HepG2 (cell line): Measurements from ENCODE around the gene CPEB4. TPM values are rescaled to one million over a fixed set of nuclear protein-coding genes. Genes with fewer than 3 reads are reported as not detected.

Source experiments
- GATAD2A ChIP-seq: IDR thresholded peaks from 2 replicates; pipeline ENCODE4 v1.6.1; 2016
- KDM1A ChIP-seq: IDR thresholded peaks from 2 replicates; pipeline ENCODE4 v1.6.1; 2016; ENCODE audit warnings: missing compliant biosample characterization
- LCORL ChIP-seq, 2 experiments: fragments of 450-650 bp in 1 of 2; sonication (generic) in 1 of 2; formaldehyde crosslinking in 1 of 2; IDR thresholded peaks; 2 replicates each; pipeline versions ENCODE4 v1.5.0 to v1.6.1; 2017 to 2020; ENCODE audit warnings: antibody characterized with exemption in 1 of 2, missing genetic modification reagents in 1 of 2
- MAFG ChIP-seq: sonication (generic); formaldehyde crosslinking; IDR thresholded peaks from 2 replicates; pipeline ENCODE4 v1.5.1; 2020; ENCODE audit warnings: mild to moderate bottlenecking, missing genetic modification reagents
- MIXL1 ChIP-seq: IDR thresholded peaks from 2 replicates; pipeline ENCODE4 v1.6.1; 2016
- NFYC ChIP-seq: IDR thresholded peaks from 2 replicates; pipeline ENCODE4 v1.6.1; 2016; ENCODE audit warnings: missing genetic modification reagents, missing compliant biosample characterization
- SOX5 ChIP-seq: IDR thresholded peaks from 2 replicates; pipeline ENCODE4 v1.6.1; 2016; ENCODE audit warnings: borderline replicate concordance
- THAP9 ChIP-seq: sonication (generic); formaldehyde crosslinking; IDR thresholded peaks from 2 replicates; pipeline ENCODE4; 2020; ENCODE audit warnings: missing genetic modification reagents, mild to moderate bottlenecking, borderline replicate concordance
- TMF1 ChIP-seq: sonication (generic); formaldehyde crosslinking; IDR thresholded peaks from 2 replicates; pipeline ENCODE4 v1.8.1; 2022; ENCODE audit warnings: low read depth, missing genetic modification reagents
- UBTF ChIP-seq: sonication (generic); formaldehyde crosslinking; IDR thresholded peaks from 2 replicates; pipeline ENCODE4 v1.4.0; 2020; ENCODE audit warnings: mild to moderate bottlenecking, missing genetic modification reagents
- ZMAT5 ChIP-seq: sonication (generic); formaldehyde crosslinking; IDR thresholded peaks from 2 replicates; pipeline ENCODE4 v1.5.0; 2020; ENCODE audit warnings: mild to moderate bottlenecking, low read depth, missing genetic modification reagents, borderline replicate concordance
- ZNF552 ChIP-seq: sonication (generic); formaldehyde crosslinking; IDR thresholded peaks from 2 replicates; pipeline ENCODE4 v1.9.0; 2022; ENCODE audit warnings: missing genetic modification reagents, mild to moderate bottlenecking, borderline replicate concordance
- ZNF607 ChIP-seq: sonication (generic); formaldehyde crosslinking; IDR thresholded peaks from 2 replicates; pipeline ENCODE4 v1.5.1; 2020; ENCODE audit warnings: missing genetic modification reagents, mild to moderate bottlenecking, borderline replicate concordance
- ZNF850 ChIP-seq: sonication (generic); formaldehyde crosslinking; conservative IDR thresholded peaks from 2 replicates; pipeline ENCODE4 v1.9.0; 2021; ENCODE audit warnings: mild to moderate bottlenecking, missing genetic modification reagents
- ZUFSP ChIP-seq: sonication (generic); formaldehyde crosslinking; IDR thresholded peaks from 2 replicates; pipeline ENCODE4 v1.9.0; 2021; ENCODE audit warnings: missing genetic modification reagents, mild to moderate bottlenecking, borderline replicate concordance
- polyA plus RNA-seq, 8 experiments: library from polyadenylated mRNA; depleted of rRNA in 3 of 8; stranded (reverse) in 7 of 8; unstranded in 1 of 8; fragments of >200 nt; fragmentation: Illumina TruSeq in 4 of 8; extraction: Trizol in 4 of 8; gene quantifications; 2 replicates each; pipeline versions ENCODE4 v1.2.1 to v1.2.3, GENCODE V29; 2011 to 2016; ENCODE audit warnings: low read depth in 4 of 8, missing spikeins in 1 of 8, mixed read lengths in 1 of 8; ENCODE audit not compliant: insufficient read depth in 1 of 8
- total RNA-seq, 5 experiments: library from RNA; depleted of rRNA; stranded (reverse); fragments of >200 nt; fragmentation: Illumina TruSeq; extraction: Trizol; gene quantifications; 2 replicates each; pipeline ENCODE4 v1.2.3, GENCODE V29; 2016; ENCODE audit warnings: low read depth in 1 of 5
- TF ChIP-seq, protein P1 (sequence below): sonication (generic); formaldehyde crosslinking; IDR thresholded peaks from 2 replicates; pipeline ENCODE4 v1.4.0; 2020; ENCODE audit warnings: missing genetic modification reagents
- TF ChIP-seq, protein P2 (sequence below), 2 experiments: sonication (generic) in 1 of 2; formaldehyde crosslinking in 1 of 2; IDR thresholded peaks; 2 replicates each; pipeline versions ENCODE4 v1.4.0 to v1.6.1; 2018 to 2020; ENCODE audit warnings: missing genetic modification reagents in 2 of 2, borderline replicate concordance in 1 of 2, low read depth in 1 of 2, mild to moderate bottlenecking in 1 of 2, missing biosample characterization in 1 of 2

CPEB4 gene
- total and polyA plus RNA-seq, 2 of the 13 experiments (the other 11 are each of a cell fraction or from before 2014, with no cell fraction given), result 7.7 to 26.7 TPM

GRCh38 chr5:173969167-173970049, 81.3 kb downstream of the CPEB4 start (continued):
- TF ChIP-seq UBTF (CRISPR knock-in tag) (peak; percentile 28), ZNF552 (no peak), ZNF607 (CRISPR knock-in tag) (peak; percentile 71; the same call in 1 of the 2 replicates), LCORL (IDR thresholded peaks at IDR 0.05) (no peak), LCORL (CRISPR knock-in tag; IDR thresholded peaks at IDR 0.05) (peak; percentile 59; the same call in 1 of the 2 replicates), MAFG (CRISPR knock-in tag) (peak; percentile 88), ZUFSP (CRISPR knock-in tag) (no peak), ZNF850 (CRISPR knock-in tag) (no peak; the same call in 1 of the 2 replicates), ZMAT5 (no peak), THAP9 (peak; percentile 54; the same call in 1 of the 2 replicates), GATAD2A (CRISPR knock-in tag) (peak; percentile 93), TMF1 (CRISPR knock-in tag) (no peak), MIXL1 (CRISPR knock-in tag) (peak; percentile 88), KDM1A (no peak), SOX5 (CRISPR knock-in tag) (peak; percentile 92), NFYC (CRISPR knock-in tag) (no peak)
- TF ChIP-seq, protein P1, sequence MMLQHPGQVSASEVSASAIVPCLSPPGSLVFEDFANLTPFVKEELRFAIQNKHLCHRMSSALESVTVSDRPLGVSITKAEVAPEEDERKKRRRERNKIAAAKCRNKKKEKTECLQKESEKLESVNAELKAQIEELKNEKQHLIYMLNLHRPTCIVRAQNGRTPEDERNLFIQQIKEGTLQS (CRISPR knock-in tag), result peak; percentile 83
- TF ChIP-seq, protein P2, sequence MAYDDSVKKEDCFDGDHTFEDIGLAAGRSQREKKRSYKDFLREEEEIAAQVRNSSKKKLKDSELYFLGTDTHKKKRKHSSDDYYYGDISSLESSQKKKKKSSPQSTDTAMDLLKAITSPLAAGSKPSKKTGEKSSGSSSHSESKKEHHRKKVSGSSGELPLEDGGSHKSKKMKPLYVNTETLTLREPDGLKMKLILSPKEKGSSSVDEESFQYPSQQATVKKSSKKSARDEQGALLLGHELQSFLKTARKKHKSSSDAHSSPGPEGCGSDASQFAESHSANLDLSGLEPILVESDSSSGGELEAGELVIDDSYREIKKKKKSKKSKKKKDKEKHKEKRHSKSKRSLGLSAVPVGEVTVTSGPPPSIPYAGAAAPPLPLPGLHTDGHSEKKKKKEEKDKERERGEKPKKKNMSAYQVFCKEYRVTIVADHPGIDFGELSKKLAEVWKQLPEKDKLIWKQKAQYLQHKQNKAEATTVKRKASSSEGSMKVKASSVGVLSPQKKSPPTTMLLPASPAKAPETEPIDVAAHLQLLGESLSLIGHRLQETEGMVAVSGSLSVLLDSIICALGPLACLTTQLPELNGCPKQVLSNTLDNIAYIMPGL (CRISPR knock-in tag; IDR thresholded peaks at IDR 0.05; ENCODE audit: borderline replicate concordance in 1 of 2, low read depth in 1 of 2), result peak in 1 of 2 experiments; percentile 63; a peak in 1 of 4 replicates
